ENCODE data around the gene IFNB1.

GRCh38 chr9:21082671-21083070 is 4.9 kb upstream of the IFNB1 start:
- TF ChIP-seq EZH2 (IDR thresholded peaks at IDR 0.05; ENCODE audit: low read length, missing control alignments) (no peak), CTCF (conservative IDR thresholded peaks at IDR 0.05 in 1 of 2, IDR thresholded peaks at IDR 0.05 in 1 of 2; ENCODE audit: low read depth in 1 of 2, low read length in 2 of 2) (no peak)

Data from fibroblast of lung (primary cell).